HG02943 (cell line): ENCODE results near the gene TSPAN18.

Source experiments
- ATAC-seq: cut with Tn5 transposase; IDR thresholded peaks from one replicate; pipeline ENCODE4 v1.9.1; 2021; ENCODE audit warnings: mild to moderate bottlenecking, low read depth, moderate library complexity; ENCODE audit not compliant: unreplicated experiment

TSPAN18 gene

GRCh38 chr11:44755556-44756523, 29.1 kb downstream of the TSPAN18 start:
- no peak for ATAC-seq

- no peak for ATAC-seq
These were observed 32.2 kb downstream of the TSPAN18 start for GRCh38 chr11:44758983-44759382.

GRCh38 chr11:44759743-44760476, 33.1 kb downstream of the TSPAN18 start:
- ATAC-seq, result no peak

GRCh38 chr11:44760477-44760872, 33.7 kb downstream of the TSPAN18 start:
- ATAC-seq, result no peak

GRCh38 chr11:44760917-44761550, 34.3 kb downstream of the TSPAN18 start:
- ATAC-seq, result no peak

GRCh38 chr11:44761551-44761961, 34.8 kb downstream of the TSPAN18 start:
- ATAC-seq, result no peak

GRCh38 chr11:44763121-44763820, 36.5 kb downstream of the TSPAN18 start:
- no peak for ATAC-seq

GRCh38 chr11:44764583-44764982, 37.8 kb downstream of the TSPAN18 start:
- ATAC-seq, result no peak

- no peak for ATAC-seq
These were observed 38.3 kb downstream of the TSPAN18 start for GRCh38 chr11:44765026-44765595.

GRCh38 chr11:44765676-44766075, 38.9 kb downstream of the TSPAN18 start:
- ATAC-seq, result no peak

GRCh38 chr11:44766112-44766971, 39.6 kb downstream of the TSPAN18 start:
- no peak for ATAC-seq

- ATAC-seq, result no peak
These were observed 40.2 kb downstream of the TSPAN18 start for GRCh38 chr11:44766972-44767278.

GRCh38 chr11:44767421-44767820, 40.7 kb downstream of the TSPAN18 start:
- ATAC-seq, result no peak

- ATAC-seq, result no peak
These were observed 43.6 kb downstream of the TSPAN18 start for GRCh38 chr11:44770401-44770800.

- no peak for ATAC-seq
These were observed 44.5 kb downstream of the TSPAN18 start for GRCh38 chr11:44771252-44771734.

GRCh38 chr11:44771841-44772240, 45.1 kb downstream of the TSPAN18 start:
- no peak for ATAC-seq

GRCh38 chr11:44773351-44773965, 46.7 kb downstream of the TSPAN18 start:
- ATAC-seq, result no peak

GRCh38 chr11:44774108-44774507, 47.3 kb downstream of the TSPAN18 start:
- ATAC-seq, result no peak

- no peak for ATAC-seq
These were observed 48.0 kb downstream of the TSPAN18 start for GRCh38 chr11:44774731-44775130.
